ENCODE data around the gene RTP1. TPM values are rescaled to one million over a fixed set of nuclear protein-coding genes. Genes with fewer than 3 reads are reported as not detected.
"Not testable (repeated sequence)": the region's sequence is repeated elsewhere in the genome, so short reads cannot be mapped to it uniquely, and the experiment has no call there.

RTP1 gene
- total RNA-seq, 1 donor from 2014 or later, result not detected

- TF ChIP-seq, protein P1, sequence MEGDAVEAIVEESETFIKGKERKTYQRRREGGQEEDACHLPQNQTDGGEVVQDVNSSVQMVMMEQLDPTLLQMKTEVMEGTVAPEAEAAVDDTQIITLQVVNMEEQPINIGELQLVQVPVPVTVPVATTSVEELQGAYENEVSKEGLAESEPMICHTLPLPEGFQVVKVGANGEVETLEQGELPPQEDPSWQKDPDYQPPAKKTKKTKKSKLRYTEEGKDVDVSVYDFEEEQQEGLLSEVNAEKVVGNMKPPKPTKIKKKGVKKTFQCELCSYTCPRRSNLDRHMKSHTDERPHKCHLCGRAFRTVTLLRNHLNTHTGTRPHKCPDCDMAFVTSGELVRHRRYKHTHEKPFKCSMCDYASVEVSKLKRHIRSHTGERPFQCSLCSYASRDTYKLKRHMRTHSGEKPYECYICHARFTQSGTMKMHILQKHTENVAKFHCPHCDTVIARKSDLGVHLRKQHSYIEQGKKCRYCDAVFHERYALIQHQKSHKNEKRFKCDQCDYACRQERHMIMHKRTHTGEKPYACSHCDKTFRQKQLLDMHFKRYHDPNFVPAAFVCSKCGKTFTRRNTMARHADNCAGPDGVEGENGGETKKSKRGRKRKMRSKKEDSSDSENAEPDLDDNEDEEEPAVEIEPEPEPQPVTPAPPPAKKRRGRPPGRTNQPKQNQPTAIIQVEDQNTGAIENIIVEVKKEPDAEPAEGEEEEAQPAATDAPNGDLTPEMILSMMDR (IDR thresholded peaks at IDR 0.05), result no peak
- no peaks in the 10 kb centered on the region for H3K36me3 Mint-ChIP-seq (ENCODE audit: unreplicated experiment)
- H3K27me3 Mint-ChIP-seq (ENCODE audit: unreplicated experiment), result no peaks in the 10 kb centered on the region
- no peaks in the 10 kb centered on the region for H3K9me3 Mint-ChIP-seq (ENCODE audit: unreplicated experiment)
- DNase-seq (ENCODE audit: extremely low spot score, unreplicated experiment), result no peak
- H3K4me1 Mint-ChIP-seq (ENCODE audit: unreplicated experiment), result no peaks in the 10 kb centered on the region
- no peak overlapping the region for H3K4me3 Mint-ChIP-seq (ENCODE audit: unreplicated experiment)
- H3K27ac Mint-ChIP-seq (ENCODE audit: unreplicated experiment), result no peak overlapping the region
Observed at GRCh38 chr3:187236962-187237361, 39.7 kb downstream of the RTP1 start.

DNA sequence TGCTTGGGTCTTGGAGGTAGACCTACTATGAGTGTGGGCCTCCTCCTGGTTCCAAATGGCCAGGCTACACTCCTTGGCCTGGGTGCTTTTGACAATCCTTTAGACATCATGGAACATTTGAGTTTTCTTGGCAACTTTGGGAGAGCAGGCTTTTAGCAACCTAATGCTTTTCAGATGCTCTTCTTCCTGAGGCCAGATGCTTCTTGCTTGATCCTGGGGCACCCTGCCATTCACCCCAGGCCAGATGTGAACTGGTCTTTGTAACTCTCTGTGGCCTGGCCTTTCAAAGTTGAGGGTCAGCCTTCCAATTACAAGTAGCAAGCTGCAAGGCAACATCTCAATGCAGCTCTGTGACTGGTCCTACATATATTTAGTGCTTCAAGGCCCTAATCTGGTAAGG lies 40.5 kb downstream of the RTP1 start:
- Mint-ChIP-seq H3K27ac (ENCODE audit: unreplicated experiment) (no peak overlapping the region), H3K9me3 (ENCODE audit: unreplicated experiment) (no peaks in the 10 kb centered on the region), H3K27me3 (ENCODE audit: unreplicated experiment) (no peaks in the 10 kb centered on the region), H3K4me1 (ENCODE audit: unreplicated experiment) (no peaks in the 10 kb centered on the region), H3K4me3 (ENCODE audit: unreplicated experiment) (no peak overlapping the region), H3K36me3 (ENCODE audit: unreplicated experiment) (no peaks in the 10 kb centered on the region)
- TF ChIP-seq, protein P1 (IDR thresholded peaks at IDR 0.05), result no peak
- DNase-seq (ENCODE audit: extremely low spot score, unreplicated experiment), result no peak

DNA sequence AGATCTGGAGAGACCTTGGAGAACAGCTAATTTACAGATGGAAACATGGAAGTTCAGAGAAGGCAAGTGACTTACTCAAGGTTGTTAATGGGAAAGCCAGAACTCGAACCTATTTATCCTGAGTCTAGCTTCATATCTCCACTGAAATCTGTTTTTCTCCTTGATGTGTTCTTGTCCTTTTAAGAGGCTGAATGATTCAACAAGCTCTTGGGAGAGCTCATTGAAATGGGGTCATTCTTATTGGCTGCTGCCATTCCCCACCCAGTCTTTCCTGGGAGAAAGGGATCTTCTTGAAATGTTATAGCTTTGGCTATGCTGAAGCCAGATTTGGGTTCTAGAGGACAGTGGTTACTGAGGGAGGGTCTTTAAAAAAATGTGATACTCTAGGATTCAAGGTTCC lies 41.0 kb downstream of the RTP1 start:
- no peak for DNase-seq (ENCODE audit: extremely low spot score, unreplicated experiment)
- Mint-ChIP-seq H3K4me3 (ENCODE audit: unreplicated experiment) (no peak overlapping the region), H3K9me3 (ENCODE audit: unreplicated experiment) (no peaks in the 10 kb centered on the region), H3K27ac (ENCODE audit: unreplicated experiment) (no peak overlapping the region), H3K27me3 (ENCODE audit: unreplicated experiment) (no peaks in the 10 kb centered on the region), H3K36me3 (ENCODE audit: unreplicated experiment) (no peaks in the 10 kb centered on the region), H3K4me1 (ENCODE audit: unreplicated experiment) (no peaks in the 10 kb centered on the region)
- TF ChIP-seq, protein P1 (IDR thresholded peaks at IDR 0.05), result no peak

- H3K9me3 Mint-ChIP-seq (ENCODE audit: unreplicated experiment); H3K4me3 Mint-ChIP-seq (ENCODE audit: unreplicated experiment); H3K27me3 Mint-ChIP-seq (ENCODE audit: unreplicated experiment); H3K27ac Mint-ChIP-seq (ENCODE audit: unreplicated experiment); DNase-seq (ENCODE audit: extremely low spot score, unreplicated experiment); H3K36me3 Mint-ChIP-seq (ENCODE audit: unreplicated experiment); H3K4me1 Mint-ChIP-seq (ENCODE audit: unreplicated experiment): not testable (repeated sequence)
Observed at GRCh38 chr3:187238835-187239234, 41.5 kb downstream of the RTP1 start.

GRCh38 chr3:187242435-187242834 lies 45.1 kb downstream of the RTP1 start:
- H3K9me3 Mint-ChIP-seq (ENCODE audit: unreplicated experiment), result no peaks in the 10 kb centered on the region
- H3K27ac Mint-ChIP-seq (ENCODE audit: unreplicated experiment), result no peak overlapping the region
- TF ChIP-seq, protein P1 (IDR thresholded peaks at IDR 0.05), result no peak
- DNase-seq (ENCODE audit: extremely low spot score, unreplicated experiment), result no peak
- H3K4me1 Mint-ChIP-seq (ENCODE audit: unreplicated experiment), result no peaks in the 10 kb centered on the region
- H3K27me3 Mint-ChIP-seq (ENCODE audit: unreplicated experiment), result no peaks in the 10 kb centered on the region
- no peaks in the 10 kb centered on the region for H3K36me3 Mint-ChIP-seq (ENCODE audit: unreplicated experiment)
- no peak overlapping the region for H3K4me3 Mint-ChIP-seq (ENCODE audit: unreplicated experiment)

GRCh38 chr3:187242900-187243299 lies 45.6 kb downstream of the RTP1 start:
- H3K27me3 Mint-ChIP-seq (ENCODE audit: unreplicated experiment), result no peaks in the 10 kb centered on the region

More at GRCh38 chr3:187242900-187243299, 45.6 kb downstream of the RTP1 start:
- TF ChIP-seq, protein P1 (IDR thresholded peaks at IDR 0.05), result no peak
- H3K36me3 Mint-ChIP-seq (ENCODE audit: unreplicated experiment), result no peaks in the 10 kb centered on the region
- DNase-seq (ENCODE audit: extremely low spot score, unreplicated experiment), result no peak
- H3K9me3 Mint-ChIP-seq (ENCODE audit: unreplicated experiment), result no peaks in the 10 kb centered on the region
- no peak overlapping the region for H3K27ac Mint-ChIP-seq (ENCODE audit: unreplicated experiment)
- no peak overlapping the region for H3K4me3 Mint-ChIP-seq (ENCODE audit: unreplicated experiment)
- H3K4me1 Mint-ChIP-seq (ENCODE audit: unreplicated experiment), result no peaks in the 10 kb centered on the region

Measured in osteocyte (in vitro differentiated cells).